Measurements from ENCODE around the gene ST6GALNAC4. TPM values are rescaled to one million over a fixed set of nuclear protein-coding genes. Genes with fewer than 3 reads are reported as not detected.

ST6GALNAC4 gene
- total RNA-seq, 2 experiments from 2014 or later, result 118 to 180 TPM

DNA sequence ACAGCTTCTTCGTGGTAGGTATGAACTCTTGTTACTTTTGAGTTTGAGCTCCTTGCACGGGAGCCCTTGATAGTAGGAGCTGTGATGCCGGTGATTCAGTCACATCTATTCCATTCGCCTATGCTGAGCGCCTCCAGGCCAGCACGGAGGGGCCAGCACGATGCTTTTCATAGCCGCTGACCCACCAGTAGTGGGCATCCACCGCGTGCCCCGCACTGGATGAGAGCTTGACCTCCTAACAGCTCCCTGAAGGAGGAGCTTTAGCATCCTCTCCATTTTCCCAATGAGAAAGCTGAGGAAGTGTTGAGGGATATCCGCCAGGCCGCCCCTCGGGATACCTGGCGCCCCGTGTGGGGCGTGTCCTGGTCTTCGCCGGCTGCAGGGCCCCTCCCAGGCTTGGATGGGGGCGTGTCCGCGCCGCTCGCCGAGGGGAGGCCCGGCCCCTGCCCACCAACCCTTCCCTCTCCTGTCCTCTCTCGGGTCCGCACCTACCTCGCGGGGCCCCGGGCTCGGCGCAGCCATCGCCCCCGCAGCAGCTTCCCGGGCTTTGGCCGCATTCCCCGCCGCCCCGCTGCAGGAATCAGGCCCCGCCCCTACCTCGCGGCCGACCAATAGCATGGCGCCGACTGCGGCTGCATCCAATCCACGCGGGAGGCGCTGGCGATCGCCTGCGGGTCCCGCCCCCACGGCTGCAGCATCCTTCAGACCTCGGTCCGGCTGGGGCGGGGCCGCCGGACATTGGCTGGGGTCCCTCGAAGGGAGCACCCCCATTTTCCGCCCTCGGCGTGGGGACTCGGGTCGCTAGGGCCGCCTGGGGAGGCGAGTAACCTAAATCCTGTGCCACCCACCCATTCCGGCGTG is 13.6 kb upstream of the ST6GALNAC4 start, which contains the start of gene PIP5KL1:
TSS of gene PIP5KL1 (minus strand) at position 547 of the 861 bp plus-strand sequence. CDS start at position 522, 25 bp downstream.
- TF ChIP-seq, protein P1, sequence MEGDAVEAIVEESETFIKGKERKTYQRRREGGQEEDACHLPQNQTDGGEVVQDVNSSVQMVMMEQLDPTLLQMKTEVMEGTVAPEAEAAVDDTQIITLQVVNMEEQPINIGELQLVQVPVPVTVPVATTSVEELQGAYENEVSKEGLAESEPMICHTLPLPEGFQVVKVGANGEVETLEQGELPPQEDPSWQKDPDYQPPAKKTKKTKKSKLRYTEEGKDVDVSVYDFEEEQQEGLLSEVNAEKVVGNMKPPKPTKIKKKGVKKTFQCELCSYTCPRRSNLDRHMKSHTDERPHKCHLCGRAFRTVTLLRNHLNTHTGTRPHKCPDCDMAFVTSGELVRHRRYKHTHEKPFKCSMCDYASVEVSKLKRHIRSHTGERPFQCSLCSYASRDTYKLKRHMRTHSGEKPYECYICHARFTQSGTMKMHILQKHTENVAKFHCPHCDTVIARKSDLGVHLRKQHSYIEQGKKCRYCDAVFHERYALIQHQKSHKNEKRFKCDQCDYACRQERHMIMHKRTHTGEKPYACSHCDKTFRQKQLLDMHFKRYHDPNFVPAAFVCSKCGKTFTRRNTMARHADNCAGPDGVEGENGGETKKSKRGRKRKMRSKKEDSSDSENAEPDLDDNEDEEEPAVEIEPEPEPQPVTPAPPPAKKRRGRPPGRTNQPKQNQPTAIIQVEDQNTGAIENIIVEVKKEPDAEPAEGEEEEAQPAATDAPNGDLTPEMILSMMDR (conservative IDR thresholded peaks at IDR 0.05; ENCODE audit: low read length), result no peak
- no peak for TF ChIP-seq EZH2phosphoT487 (IDR thresholded peaks at IDR 0.05; ENCODE audit: borderline replicate concordance, low read depth, low read length)
- Histone ChIP-seq H3K79me2 (ENCODE audit: insufficient read depth, low read depth, low read length) (peaks cover 3% of the 10 kb centered on the region; the same call in 1 of the 2 replicates), H4K20me1 (ENCODE audit: insufficient read depth, low read length) (peaks cover 2% of the 10 kb centered on the region; the same call in 1 of the 2 replicates), H3K4me3 (ENCODE audit: low read depth, low read length, poor library complexity, severe bottlenecking) (peak within 1 kb of the TSS; percentile 67), H3K9me3 (ENCODE audit: low read length) (no peaks in the 10 kb centered on the region), H3K36me3 (ENCODE audit: insufficient read depth, low read length) (peaks cover 12% of the 10 kb centered on the region; the same call in 1 of the 2 replicates), H2AFZ (ENCODE audit: low read length) (no peak within 1 kb of the TSS; the same call in 1 of the 2 replicates), H3K27ac (ENCODE audit: low read depth, low read length, poor library complexity, severe bottlenecking) (no peak within 1 kb of the TSS), H3K9me2 (ENCODE audit: insufficient read depth, low read length) (no peaks in the 10 kb centered on the region), H3K4me1 (ENCODE audit: insufficient read depth, low read length, poor library complexity, severe bottlenecking) (peaks cover 47% of the 10 kb centered on the region), H3K4me2 (ENCODE audit: low read length) (peak within 1 kb of the TSS; percentile 86)
- CTCF ChIA-PET (ENCODE audit: unreplicated experiment), result no interaction called here
- BruUV-seq (replicated peaks), result no TSS peak
- peak; percentile 84 for DNase-seq (ENCODE audit: low spot score)
- intact Hi-C loops (cut with micrococcal nuclease; ENCODE audit: unreplicated experiment), result loop anchor here (1.0 kb wide), 1 partner anchor 105 kb away; no protein-coding TSS in a partner anchor
- POLR2A ChIA-PET, result interaction anchor here (1.1 kb wide), 1 partner anchor 11 kb away, joined by 3 read pairs; no protein-coding TSS in a partner anchor

DNA sequence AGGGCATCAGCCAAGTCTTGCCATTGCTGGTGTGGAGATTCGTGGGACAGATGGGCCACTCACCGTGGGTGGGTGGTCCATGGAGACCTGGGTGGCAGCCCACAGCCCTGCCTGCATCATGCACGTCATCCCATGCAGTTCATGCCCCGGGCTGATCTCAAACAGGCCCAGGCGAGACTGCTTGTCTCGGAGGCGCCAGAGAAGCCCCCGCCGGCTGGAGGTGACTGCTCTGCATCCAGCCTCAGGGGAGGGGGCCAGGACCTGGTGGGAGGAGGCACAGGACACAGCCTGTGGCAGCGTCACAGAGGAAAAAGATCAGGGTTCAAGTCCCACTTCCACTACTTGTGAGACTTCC is 12.8 kb upstream of the ST6GALNAC4 start:
- intact Hi-C loops (cut with micrococcal nuclease; ENCODE audit: unreplicated experiment), result loop anchor here (10.0 kb wide), 1 partner anchor 425 kb away; no protein-coding TSS in a partner anchor
- TF ChIP-seq EZH2phosphoT487 (IDR thresholded peaks at IDR 0.05; ENCODE audit: borderline replicate concordance, low read depth, low read length), result no peak
- TF ChIP-seq, protein P1 (conservative IDR thresholded peaks at IDR 0.05; ENCODE audit: low read length), result no peak
- H3K4me2 ChIP-seq (ENCODE audit: low read length), result no peak overlapping the region; the same call in 1 of the 2 replicates
- no peak overlapping the region for H2AFZ ChIP-seq (ENCODE audit: low read length)
- no peak overlapping the region for H3K4me3 ChIP-seq (ENCODE audit: low read depth, low read length, poor library complexity, severe bottlenecking)
- H3K36me3 ChIP-seq (ENCODE audit: insufficient read depth, low read length), result peaks cover 3% of the 10 kb centered on the region; the same call in 1 of the 2 replicates
- H3K9me3 ChIP-seq (ENCODE audit: low read length), result no peaks in the 10 kb centered on the region
- no peaks in the 10 kb centered on the region for H3K9me2 ChIP-seq (ENCODE audit: insufficient read depth, low read length)
- BruUV-seq (replicated peaks), result no TSS peak
- no peaks in the 10 kb centered on the region for H4K20me1 ChIP-seq (ENCODE audit: insufficient read depth, low read length)
- H3K27ac ChIP-seq (ENCODE audit: low read depth, low read length, poor library complexity, severe bottlenecking), result no peak overlapping the region
- POLR2A ChIA-PET, result interaction anchor here (1.1 kb wide), 1 partner anchor 12 kb away, joined by 3 read pairs; no protein-coding TSS in a partner anchor
- peaks cover 41% of the 10 kb centered on the region for H3K4me1 ChIP-seq (ENCODE audit: insufficient read depth, low read length, poor library complexity, severe bottlenecking)
- H3K79me2 ChIP-seq (ENCODE audit: insufficient read depth, low read depth, low read length), result no peaks in the 10 kb centered on the region
- CTCF ChIA-PET (ENCODE audit: unreplicated experiment), result no interaction called here
- DNase-seq (ENCODE audit: low spot score), result no peak

Data from OCI-LY7 (cell line).